ENCODE data around the gene ITGB8. TPM values are rescaled to one million over a fixed set of nuclear protein-coding genes. Genes with fewer than 3 reads are reported as not detected.

ITGB8 gene
- total RNA-seq, 4 donors from 2014 or later: 30.7 to 65.5 (median 57.5) TPM

DNA sequence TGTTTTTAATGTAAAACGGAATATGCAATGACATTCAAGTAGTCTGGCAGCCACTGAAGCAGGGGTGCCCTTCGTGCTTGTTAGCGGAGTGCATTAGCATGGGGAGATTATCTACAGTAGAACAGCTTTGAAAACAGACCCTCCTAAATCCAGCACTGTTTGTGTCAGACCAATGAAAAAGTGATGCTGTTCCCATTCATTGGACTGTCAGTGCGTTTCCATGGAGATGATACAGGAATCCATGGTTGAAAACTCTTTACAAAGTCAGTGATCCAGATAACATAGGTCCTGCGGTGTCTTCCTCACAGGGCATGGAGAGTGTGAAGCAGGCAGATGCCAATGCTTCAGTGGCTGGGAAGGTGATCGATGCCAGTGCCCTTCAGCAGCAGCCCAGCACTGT lies 73.6 kb downstream of the ITGB8 start:
- Histone ChIP-seq H3K4me3 (no peak overlapping the region), H3K27ac (no peak overlapping the region), H3K27me3 (no peaks in the 10 kb centered on the region), H3K9me3 (no peaks in the 10 kb centered on the region), H3K36me3 (peaks cover 7% of the 10 kb centered on the region), H3K4me1 (peaks cover 26% of the 10 kb centered on the region)
- no peak for DNase-seq (ENCODE audit: low spot score in 2 of 2)
- 93% methylated on average over 6 of the region's 6 CpGs for WGBS
- TF ChIP-seq POLR2A (IDR thresholded peaks at IDR 0.05): no peak
- TF ChIP-seq POLR2AphosphoS5 (IDR thresholded peaks at IDR 0.05): no peak
- TF ChIP-seq, protein P1, sequence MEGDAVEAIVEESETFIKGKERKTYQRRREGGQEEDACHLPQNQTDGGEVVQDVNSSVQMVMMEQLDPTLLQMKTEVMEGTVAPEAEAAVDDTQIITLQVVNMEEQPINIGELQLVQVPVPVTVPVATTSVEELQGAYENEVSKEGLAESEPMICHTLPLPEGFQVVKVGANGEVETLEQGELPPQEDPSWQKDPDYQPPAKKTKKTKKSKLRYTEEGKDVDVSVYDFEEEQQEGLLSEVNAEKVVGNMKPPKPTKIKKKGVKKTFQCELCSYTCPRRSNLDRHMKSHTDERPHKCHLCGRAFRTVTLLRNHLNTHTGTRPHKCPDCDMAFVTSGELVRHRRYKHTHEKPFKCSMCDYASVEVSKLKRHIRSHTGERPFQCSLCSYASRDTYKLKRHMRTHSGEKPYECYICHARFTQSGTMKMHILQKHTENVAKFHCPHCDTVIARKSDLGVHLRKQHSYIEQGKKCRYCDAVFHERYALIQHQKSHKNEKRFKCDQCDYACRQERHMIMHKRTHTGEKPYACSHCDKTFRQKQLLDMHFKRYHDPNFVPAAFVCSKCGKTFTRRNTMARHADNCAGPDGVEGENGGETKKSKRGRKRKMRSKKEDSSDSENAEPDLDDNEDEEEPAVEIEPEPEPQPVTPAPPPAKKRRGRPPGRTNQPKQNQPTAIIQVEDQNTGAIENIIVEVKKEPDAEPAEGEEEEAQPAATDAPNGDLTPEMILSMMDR (IDR thresholded peaks at IDR 0.05): no peak
- TF ChIP-seq EP300 (IDR thresholded peaks at IDR 0.05): no peak

DNA sequence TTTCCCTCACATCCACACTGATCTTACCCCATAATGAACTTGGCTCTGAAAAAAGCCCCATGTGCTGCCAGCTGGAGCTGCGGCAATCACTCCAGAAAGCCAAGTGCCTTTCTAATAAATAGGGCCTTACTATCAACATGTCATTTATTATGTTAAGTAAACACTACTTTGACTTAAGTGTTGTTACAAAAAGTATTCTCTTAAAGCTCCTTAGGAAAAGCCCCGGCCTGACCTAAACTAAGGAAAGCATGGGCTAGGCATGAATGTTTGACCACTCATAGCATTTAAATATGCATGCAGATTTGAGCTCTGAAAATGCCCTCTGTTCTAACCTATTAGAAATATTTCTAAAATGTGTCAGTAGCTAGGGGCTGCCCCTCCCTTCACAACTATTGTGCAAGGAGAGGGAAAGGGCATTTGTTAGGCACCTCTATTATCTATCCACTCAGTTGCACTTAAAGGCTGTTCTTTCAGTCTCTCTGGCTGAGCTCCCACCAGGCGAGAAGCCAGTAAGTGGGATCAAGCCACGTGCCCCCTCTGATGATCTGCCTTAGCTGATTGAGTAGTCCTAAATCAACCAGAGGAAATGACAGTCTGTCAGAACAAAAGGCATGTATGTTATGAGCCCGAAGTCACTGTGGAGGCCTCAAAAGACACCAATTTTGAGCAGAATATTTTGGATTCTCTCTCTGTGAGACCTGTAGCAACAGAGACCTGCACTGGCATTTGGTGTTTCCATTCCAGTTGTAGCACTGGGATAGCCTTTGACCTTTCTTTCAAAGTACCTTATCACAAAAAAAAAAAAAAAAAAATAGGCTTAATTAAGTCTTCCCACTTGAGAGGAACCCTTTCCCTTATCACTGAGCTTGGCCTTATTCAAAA lies 77.1 kb downstream of the ITGB8 start:
- no peak for TF ChIP-seq EP300 (IDR thresholded peaks at IDR 0.05)
- TF ChIP-seq, protein P1 (IDR thresholded peaks at IDR 0.05): no peak
- TF ChIP-seq POLR2A (IDR thresholded peaks at IDR 0.05): no peak
- TF ChIP-seq POLR2AphosphoS5 (IDR thresholded peaks at IDR 0.05): no peak
- Histone ChIP-seq H3K27ac (peak overlapping the region; percentile 59), H3K9me3 (no peaks in the 10 kb centered on the region), H3K4me3 (no peak overlapping the region), H3K36me3 (peaks cover 13% of the 10 kb centered on the region), H3K4me1 (peaks cover 26% of the 10 kb centered on the region), H3K27me3 (no peaks in the 10 kb centered on the region)
- WGBS: 43% methylated on average over 5 of the region's 5 CpGs
- DNase-seq (ENCODE audit: low spot score in 2 of 2): peak in 1 of 2 donors; percentile 55

DNA sequence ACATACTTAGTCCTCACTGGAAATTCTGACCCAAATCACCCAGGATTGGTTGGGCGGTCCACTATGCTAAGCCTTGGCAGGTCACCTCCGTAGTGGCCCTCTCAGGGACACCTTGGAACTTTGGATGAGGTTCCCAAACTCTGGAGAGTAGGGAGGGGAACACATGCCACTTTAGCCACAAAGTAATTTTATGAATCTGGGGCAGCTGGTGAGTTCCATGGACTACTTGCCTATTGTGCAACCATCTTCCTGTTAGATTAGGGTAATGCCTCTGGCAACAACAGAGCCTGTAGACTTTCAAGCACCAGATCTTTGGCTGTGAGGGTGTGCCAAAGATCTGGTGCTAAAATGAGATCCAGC lies 77.7 kb downstream of the ITGB8 start:
- H3K4me1 ChIP-seq: peaks cover 21% of the 10 kb centered on the region
- H3K4me3 ChIP-seq: no peak overlapping the region
- peak overlapping the region; percentile 59 for H3K27ac ChIP-seq
- H3K36me3 ChIP-seq: peaks cover 13% of the 10 kb centered on the region
- no peaks in the 10 kb centered on the region for H3K27me3 ChIP-seq
- 75% methylated on average over 2 of the region's 2 CpGs for WGBS
- no peak for DNase-seq (ENCODE audit: low spot score in 2 of 2)
- no peak for TF ChIP-seq EP300 (IDR thresholded peaks at IDR 0.05)
- no peaks in the 10 kb centered on the region for H3K9me3 ChIP-seq

DNA sequence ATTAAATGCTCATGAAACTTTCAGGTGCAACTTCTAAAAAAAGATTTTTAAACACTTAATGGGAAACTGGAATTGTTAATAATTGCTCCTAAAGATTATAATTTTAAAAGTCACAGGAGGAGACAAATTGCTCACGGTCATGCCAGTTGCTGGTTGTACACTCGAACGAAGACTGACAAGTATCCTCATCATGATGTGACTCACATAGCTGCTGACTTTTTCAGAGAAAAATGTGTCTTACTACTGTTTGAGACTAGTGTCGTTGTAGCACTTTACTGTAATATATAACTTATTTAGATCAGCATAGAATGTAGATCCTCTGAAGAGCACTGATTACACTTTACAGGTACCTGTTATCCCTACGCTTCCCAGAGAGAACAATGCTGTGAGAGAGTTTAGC lies 79.3 kb downstream of the ITGB8 start:
- TF ChIP-seq POLR2AphosphoS5 (IDR thresholded peaks at IDR 0.05) (no peak), POLR2A (IDR thresholded peaks at IDR 0.05) (no peak), EP300 (IDR thresholded peaks at IDR 0.05) (no peak)
- TF ChIP-seq, protein P1 (IDR thresholded peaks at IDR 0.05): no peak
- 91% methylated on average over 5 of the region's 5 CpGs for WGBS
- DNase-seq (ENCODE audit: low spot score in 2 of 2): no peak

DNA sequence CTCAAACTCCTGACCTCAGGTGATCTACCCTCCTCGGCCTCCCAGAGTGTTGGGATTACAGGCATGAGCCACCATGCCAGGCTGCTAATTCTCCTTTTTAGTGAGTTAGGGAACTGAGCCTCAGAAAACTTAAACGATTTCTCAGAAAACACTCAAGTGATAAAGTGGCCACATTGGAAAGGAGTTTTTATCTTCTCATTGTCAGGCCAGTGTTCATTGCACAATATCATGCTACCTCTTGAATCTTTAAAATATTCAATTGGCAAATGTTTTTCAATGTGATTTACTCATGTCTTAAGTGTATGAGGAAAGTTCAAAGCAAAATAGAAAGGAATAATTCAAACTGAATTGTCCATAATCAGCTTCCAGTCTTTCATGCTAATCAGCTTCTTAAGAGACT lies 80.7 kb downstream of the ITGB8 start:
- no peak overlapping the region for H3K4me3 ChIP-seq
- no peaks in the 10 kb centered on the region for H3K27me3 ChIP-seq
- TF ChIP-seq EP300 (IDR thresholded peaks at IDR 0.05) (no peak), POLR2A (IDR thresholded peaks at IDR 0.05) (no peak), POLR2AphosphoS5 (IDR thresholded peaks at IDR 0.05) (no peak)
- TF ChIP-seq, protein P1 (IDR thresholded peaks at IDR 0.05): no peak
- no peak overlapping the region for H3K27ac ChIP-seq
- no peaks in the 10 kb centered on the region for H3K9me3 ChIP-seq
- H3K4me1 ChIP-seq: peaks cover 21% of the 10 kb centered on the region
- H3K36me3 ChIP-seq: peaks cover 5% of the 10 kb centered on the region
- WGBS: 97% methylated on average over 2 of the region's 2 CpGs
- no peak for DNase-seq (ENCODE audit: low spot score in 2 of 2)

More for the DNA sequence above, 79.3 kb downstream of the ITGB8 start:
- peaks cover 10% of the 10 kb centered on the region for H3K36me3 ChIP-seq
- no peak overlapping the region for H3K4me3 ChIP-seq
- H3K27me3 ChIP-seq: no peaks in the 10 kb centered on the region
- H3K9me3 ChIP-seq: no peaks in the 10 kb centered on the region
- no peak overlapping the region for H3K27ac ChIP-seq
- H3K4me1 ChIP-seq: peaks cover 21% of the 10 kb centered on the region

All from suprapubic skin (tissue), 4 donors.